HepG2 (cell line): ENCODE data around the gene OR6K6. TPM values are rescaled to one million over a fixed set of nuclear protein-coding genes. Genes with fewer than 3 reads are reported as not detected.

Experiments used
- ARHGAP35 ChIP-seq: sonication (generic); formaldehyde crosslinking; IDR thresholded peaks from 2 replicates; pipeline ENCODE4 v1.9.0; 2022; ENCODE audit warnings: mild to moderate bottlenecking, inconsistent platforms, moderate library complexity, missing genetic modification reagents, borderline replicate concordance
- CBX5 ChIP-seq: sonication (generic); formaldehyde crosslinking; IDR thresholded peaks from 2 replicates; pipeline ENCODE4 v1.4.0; 2020; ENCODE audit warnings: missing genetic modification reagents, borderline replicate concordance
- FOXO1 ChIP-seq: sonication (generic); formaldehyde crosslinking; IDR thresholded peaks from 2 replicates; pipeline ENCODE4 v1.4.0; 2020; ENCODE audit warnings: missing genetic modification reagents
- MEIS2 ChIP-seq: sonication (generic); formaldehyde crosslinking; IDR thresholded peaks from 2 replicates; pipeline ENCODE4 v1.9.0; 2021; ENCODE audit warnings: mild to moderate bottlenecking, missing genetic modification reagents
- SP5 ChIP-seq: IDR thresholded peaks from 2 replicates; pipeline ENCODE4 v1.6.1; 2016; ENCODE audit warnings: low read depth, borderline replicate concordance
- ZNF263 ChIP-seq: sonication (generic); formaldehyde crosslinking; IDR thresholded peaks from 2 replicates; pipeline ENCODE4 v1.4.0; 2020; ENCODE audit warnings: missing genetic modification reagents
- ZNF616 ChIP-seq: sonication (generic); formaldehyde crosslinking; IDR thresholded peaks from 2 replicates; pipeline ENCODE4 v1.5.0; 2020; ENCODE audit warnings: low read depth, mild to moderate bottlenecking, missing genetic modification reagents
- ZNF747 ChIP-seq: sonication (generic); formaldehyde crosslinking; IDR thresholded peaks from 2 replicates; pipeline ENCODE4 v1.8.1; 2023; ENCODE audit warnings: missing genetic modification reagents, mild to moderate bottlenecking, borderline replicate concordance
- ZSCAN30 ChIP-seq: sonication (generic); formaldehyde crosslinking; IDR thresholded peaks from 2 replicates; pipeline ENCODE4 v1.5.0; 2020; ENCODE audit warnings: mild to moderate bottlenecking, missing genetic modification reagents
- polyA plus RNA-seq, 8 experiments: library from polyadenylated mRNA; depleted of rRNA in 3 of 8; stranded (reverse) in 7 of 8; unstranded in 1 of 8; fragments of >200 nt; fragmentation: Illumina TruSeq in 4 of 8; extraction: Trizol in 4 of 8; gene quantifications; 2 replicates each; pipeline versions ENCODE4 v1.2.1 to v1.2.3, GENCODE V29; 2011 to 2016; ENCODE audit warnings: low read depth in 4 of 8, missing spikeins in 1 of 8, mixed read lengths in 1 of 8; ENCODE audit not compliant: insufficient read depth in 1 of 8
- total RNA-seq, 5 experiments: library from RNA; depleted of rRNA; stranded (reverse); fragments of >200 nt; fragmentation: Illumina TruSeq; extraction: Trizol; gene quantifications; 2 replicates each; pipeline ENCODE4 v1.2.3, GENCODE V29; 2016; ENCODE audit warnings: low read depth in 1 of 5
- TF ChIP-seq, protein P1 (sequence below): sonication (generic); formaldehyde crosslinking; IDR thresholded peaks from 2 replicates; pipeline ENCODE4 v1.8.1; 2023; ENCODE audit warnings: mild to moderate bottlenecking, inconsistent platforms, moderate library complexity, missing genetic modification reagents, borderline replicate concordance
- TF ChIP-seq, protein P2 (sequence below): sonication (generic); formaldehyde crosslinking; conservative IDR thresholded peaks from 2 replicates; pipeline ENCODE4 v1.8.0; 2022; ENCODE audit warnings: low read depth, missing genetic modification reagents
- TF ChIP-seq, protein P3 (sequence below): sonication (generic); formaldehyde crosslinking; IDR thresholded peaks from 2 replicates; pipeline ENCODE4 v1.5.1; 2020; ENCODE audit warnings: mild to moderate bottlenecking, moderate library complexity, missing genetic modification reagents

OR6K6 gene
- total and polyA plus RNA-seq, 2 of the 13 experiments (the other 11 are each of a cell fraction or from before 2014, with no cell fraction given): not detected

DNA sequence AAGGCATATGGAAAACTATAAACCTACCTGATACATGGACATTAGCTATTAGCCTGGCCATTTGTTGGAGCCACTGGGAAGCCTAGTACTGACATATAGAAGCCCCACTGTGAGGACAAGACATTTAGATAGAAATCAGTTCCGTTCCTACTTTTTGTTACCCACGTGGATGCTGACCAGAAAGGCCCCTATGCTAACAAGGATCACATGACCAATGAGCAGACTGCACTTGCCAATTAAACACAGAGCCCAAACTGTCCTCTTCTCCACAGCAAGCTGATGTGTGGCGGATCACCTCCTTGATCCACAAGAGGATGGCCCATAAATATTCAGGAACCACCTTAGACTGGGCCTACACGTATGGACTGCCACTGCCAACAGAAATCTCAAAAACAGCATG lies 22.8 kb upstream of the OR6K6 start (continued):
- no peak for TF ChIP-seq SP5 (CRISPR knock-in tag)
- no peak for TF ChIP-seq CBX5 (CRISPR knock-in tag)
- TF ChIP-seq, protein P1, sequence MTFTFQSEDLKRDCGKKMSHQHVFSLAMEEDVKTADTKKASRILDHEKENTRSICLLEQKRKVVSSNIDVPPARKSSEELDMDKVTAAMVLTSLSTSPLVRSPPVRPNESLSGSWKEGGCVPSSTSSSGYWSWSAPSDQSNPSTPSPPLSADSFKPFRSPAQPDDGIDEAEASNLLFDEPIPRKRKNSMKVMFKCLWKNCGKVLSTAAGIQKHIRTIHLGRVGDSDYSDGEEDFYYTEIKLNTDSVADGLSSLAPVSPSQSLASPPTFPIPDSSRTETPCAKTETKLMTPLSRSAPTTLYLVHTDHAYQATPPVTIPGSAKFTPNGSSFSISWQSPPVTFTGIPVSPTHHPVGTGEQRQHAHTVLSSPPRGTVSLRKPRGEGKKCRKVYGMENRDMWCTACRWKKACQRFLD (CRISPR knock-in tag): no peak
- TF ChIP-seq ZNF747: no peak
- TF ChIP-seq ZNF263: no peak
- no peak for TF ChIP-seq FOXO1 (CRISPR knock-in tag)
- TF ChIP-seq, protein P2, sequence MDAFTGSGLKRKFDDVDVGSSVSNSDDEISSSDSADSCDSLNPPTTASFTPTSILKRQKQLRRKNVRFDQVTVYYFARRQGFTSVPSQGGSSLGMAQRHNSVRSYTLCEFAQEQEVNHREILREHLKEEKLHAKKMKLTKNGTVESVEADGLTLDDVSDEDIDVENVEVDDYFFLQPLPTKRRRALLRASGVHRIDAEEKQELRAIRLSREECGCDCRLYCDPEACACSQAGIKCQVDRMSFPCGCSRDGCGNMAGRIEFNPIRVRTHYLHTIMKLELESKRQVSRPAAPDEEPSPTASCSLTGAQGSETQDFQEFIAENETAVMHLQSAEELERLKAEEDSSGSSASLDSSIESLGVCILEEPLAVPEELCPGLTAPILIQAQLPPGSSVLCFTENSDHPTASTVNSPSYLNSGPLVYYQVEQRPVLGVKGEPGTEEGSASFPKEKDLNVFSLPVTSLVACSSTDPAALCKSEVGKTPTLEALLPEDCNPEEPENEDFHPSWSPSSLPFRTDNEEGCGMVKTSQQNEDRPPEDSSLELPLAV (CRISPR knock-in tag): no peak
- no peak for TF ChIP-seq ZSCAN30 (CRISPR knock-in tag)
- no peak for TF ChIP-seq ZNF616
- TF ChIP-seq, protein P3, sequence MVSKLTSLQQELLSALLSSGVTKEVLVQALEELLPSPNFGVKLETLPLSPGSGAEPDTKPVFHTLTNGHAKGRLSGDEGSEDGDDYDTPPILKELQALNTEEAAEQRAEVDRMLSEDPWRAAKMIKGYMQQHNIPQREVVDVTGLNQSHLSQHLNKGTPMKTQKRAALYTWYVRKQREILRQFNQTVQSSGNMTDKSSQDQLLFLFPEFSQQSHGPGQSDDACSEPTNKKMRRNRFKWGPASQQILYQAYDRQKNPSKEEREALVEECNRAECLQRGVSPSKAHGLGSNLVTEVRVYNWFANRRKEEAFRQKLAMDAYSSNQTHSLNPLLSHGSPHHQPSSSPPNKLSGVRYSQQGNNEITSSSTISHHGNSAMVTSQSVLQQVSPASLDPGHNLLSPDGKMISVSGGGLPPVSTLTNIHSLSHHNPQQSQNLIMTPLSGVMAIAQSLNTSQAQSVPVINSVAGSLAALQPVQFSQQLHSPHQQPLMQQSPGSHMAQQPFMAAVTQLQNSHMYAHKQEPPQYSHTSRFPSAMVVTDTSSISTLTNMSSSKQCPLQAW (CRISPR knock-in tag): no peak
- no peak for TF ChIP-seq ARHGAP35 (CRISPR knock-in tag)
- TF ChIP-seq MEIS2 (CRISPR knock-in tag): no peak
- TF ChIP-seq, all 625 proteins: peak for 0
